Upper lobe of left lung (tissue), 4 donors: ENCODE measurements around the gene BRAF.

Experiments used
- CTCF ChIP-seq, 6 experiments: fragments of 450-650 bp in 4 of 6; fragments of 200-600 bp in 2 of 6; sonication (generic) in 2 of 6; IDR thresholded peaks; one replicate each; pipeline ENCODE4 v1.5.1; 2016 to 2019; ENCODE audit warnings: antibody characterized with exemption in 6 of 6
- POLR2A ChIP-seq, 4 donors: fragments of 450-650 bp; IDR thresholded peaks; one replicate each; pipeline ENCODE4 v1.5.1; 2016 to 2017; ENCODE audit warnings: antibody characterized with exemption in 4 of 4, mild to moderate bottlenecking in 2 of 4

- TF ChIP-seq CTCF (IDR thresholded peaks at IDR 0.05), result no peak
- no peak for TF ChIP-seq POLR2A (IDR thresholded peaks at IDR 0.05)
Measured at GRCh38 chr7:140829720-140830119, 95.0 kb downstream of the BRAF start.
